ENCODE results near the gene SCARB1.

DNA sequence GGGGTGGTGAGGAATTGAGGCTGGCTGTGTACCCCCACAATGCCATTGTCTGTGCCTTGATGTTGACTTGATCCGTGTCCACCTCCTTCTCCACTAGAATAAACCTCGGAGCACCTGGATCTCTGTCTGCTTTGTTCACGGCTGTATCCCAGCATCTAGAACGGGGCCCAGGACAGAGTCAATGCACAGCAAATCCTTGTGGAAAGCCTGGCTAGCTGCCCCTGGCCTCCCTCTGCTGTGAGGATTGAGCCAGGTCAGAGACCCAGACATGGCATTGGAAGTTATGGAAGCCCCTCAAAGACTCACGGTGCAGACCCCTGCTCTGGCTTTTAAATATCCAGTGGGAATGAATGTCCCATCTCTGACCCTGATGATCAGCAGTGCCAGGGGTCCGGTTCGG lies 109.2 kb downstream of the SCARB1 start:
- no peak for TF ChIP-seq ZBTB7A (tag by site-specific recombination; IDR thresholded peaks at IDR 0.05; ENCODE audit: low read depth)
- TF ChIP-seq ZNF776 (tag by site-specific recombination; IDR thresholded peaks at IDR 0.05; ENCODE audit: borderline replicate concordance), result no peak
- TF ChIP-seq, protein P1, sequence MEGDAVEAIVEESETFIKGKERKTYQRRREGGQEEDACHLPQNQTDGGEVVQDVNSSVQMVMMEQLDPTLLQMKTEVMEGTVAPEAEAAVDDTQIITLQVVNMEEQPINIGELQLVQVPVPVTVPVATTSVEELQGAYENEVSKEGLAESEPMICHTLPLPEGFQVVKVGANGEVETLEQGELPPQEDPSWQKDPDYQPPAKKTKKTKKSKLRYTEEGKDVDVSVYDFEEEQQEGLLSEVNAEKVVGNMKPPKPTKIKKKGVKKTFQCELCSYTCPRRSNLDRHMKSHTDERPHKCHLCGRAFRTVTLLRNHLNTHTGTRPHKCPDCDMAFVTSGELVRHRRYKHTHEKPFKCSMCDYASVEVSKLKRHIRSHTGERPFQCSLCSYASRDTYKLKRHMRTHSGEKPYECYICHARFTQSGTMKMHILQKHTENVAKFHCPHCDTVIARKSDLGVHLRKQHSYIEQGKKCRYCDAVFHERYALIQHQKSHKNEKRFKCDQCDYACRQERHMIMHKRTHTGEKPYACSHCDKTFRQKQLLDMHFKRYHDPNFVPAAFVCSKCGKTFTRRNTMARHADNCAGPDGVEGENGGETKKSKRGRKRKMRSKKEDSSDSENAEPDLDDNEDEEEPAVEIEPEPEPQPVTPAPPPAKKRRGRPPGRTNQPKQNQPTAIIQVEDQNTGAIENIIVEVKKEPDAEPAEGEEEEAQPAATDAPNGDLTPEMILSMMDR (tag by site-specific recombination; IDR thresholded peaks at IDR 0.05), result no peak
- no peak for TF ChIP-seq ZNF791 (tag by site-specific recombination; IDR thresholded peaks at IDR 0.05)
- no peak for TF ChIP-seq GLI2 (tag by site-specific recombination; IDR thresholded peaks at IDR 0.05; ENCODE audit: borderline replicate concordance, low read depth)
- TF ChIP-seq ZNF473 (tag by site-specific recombination; IDR thresholded peaks at IDR 0.05), result no peak
- TF ChIP-seq ZNF391 (tag by site-specific recombination; IDR thresholded peaks at IDR 0.05; ENCODE audit: borderline replicate concordance, low read depth), result no peak
- TF ChIP-seq, protein P2, sequence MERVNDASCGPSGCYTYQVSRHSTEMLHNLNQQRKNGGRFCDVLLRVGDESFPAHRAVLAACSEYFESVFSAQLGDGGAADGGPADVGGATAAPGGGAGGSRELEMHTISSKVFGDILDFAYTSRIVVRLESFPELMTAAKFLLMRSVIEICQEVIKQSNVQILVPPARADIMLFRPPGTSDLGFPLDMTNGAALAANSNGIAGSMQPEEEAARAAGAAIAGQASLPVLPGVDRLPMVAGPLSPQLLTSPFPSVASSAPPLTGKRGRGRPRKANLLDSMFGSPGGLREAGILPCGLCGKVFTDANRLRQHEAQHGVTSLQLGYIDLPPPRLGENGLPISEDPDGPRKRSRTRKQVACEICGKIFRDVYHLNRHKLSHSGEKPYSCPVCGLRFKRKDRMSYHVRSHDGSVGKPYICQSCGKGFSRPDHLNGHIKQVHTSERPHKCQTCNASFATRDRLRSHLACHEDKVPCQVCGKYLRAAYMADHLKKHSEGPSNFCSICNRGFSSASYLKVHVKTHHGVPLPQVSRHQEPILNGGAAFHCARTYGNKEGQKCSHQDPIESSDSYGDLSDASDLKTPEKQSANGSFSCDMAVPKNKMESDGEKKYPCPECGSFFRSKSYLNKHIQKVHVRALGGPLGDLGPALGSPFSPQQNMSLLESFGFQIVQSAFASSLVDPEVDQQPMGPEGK (tag by site-specific recombination; IDR thresholded peaks at IDR 0.05), result no peak
- no peak for TF ChIP-seq ZNF621 (tag by site-specific recombination; IDR thresholded peaks at IDR 0.05)
- TF ChIP-seq KLF16 (tag by site-specific recombination; IDR thresholded peaks at IDR 0.05), result no peak
